Measurements from ENCODE around the gene SAPCD1.

The SAPCD1 gene

GRCh38 chr6:31736021-31736767, 26.3 kb upstream of the SAPCD1 start, which contains the start of gene CLIC1:
TSS of gene CLIC1 (minus strand) at chr6:31736530. CDS start at chr6:31736300, 230 bp downstream.
- Histone ChIP-seq H3K27me3 (ENCODE audit: low read depth) (no peaks in the 10 kb centered on the region), H3K9me3 (no peaks in the 10 kb centered on the region), H3K36me3 (replicated peaks) (peaks cover 40% of the 10 kb centered on the region), H3K4me3 (peak within 1 kb of the TSS; percentile 62), H3K4me1 (peaks cover 42% of the 10 kb centered on the region)
- in situ Hi-C loops (cut with MboI; ENCODE audit: low sequenced_read_pairs): loop anchor here (5.0 kb wide), 1 partner anchor 96 kb away; no protein-coding TSS in a partner anchor
- peak; percentile 82 to 90 for DNase-seq (ENCODE audit: low spot score in 2 of 2)

DNA sequence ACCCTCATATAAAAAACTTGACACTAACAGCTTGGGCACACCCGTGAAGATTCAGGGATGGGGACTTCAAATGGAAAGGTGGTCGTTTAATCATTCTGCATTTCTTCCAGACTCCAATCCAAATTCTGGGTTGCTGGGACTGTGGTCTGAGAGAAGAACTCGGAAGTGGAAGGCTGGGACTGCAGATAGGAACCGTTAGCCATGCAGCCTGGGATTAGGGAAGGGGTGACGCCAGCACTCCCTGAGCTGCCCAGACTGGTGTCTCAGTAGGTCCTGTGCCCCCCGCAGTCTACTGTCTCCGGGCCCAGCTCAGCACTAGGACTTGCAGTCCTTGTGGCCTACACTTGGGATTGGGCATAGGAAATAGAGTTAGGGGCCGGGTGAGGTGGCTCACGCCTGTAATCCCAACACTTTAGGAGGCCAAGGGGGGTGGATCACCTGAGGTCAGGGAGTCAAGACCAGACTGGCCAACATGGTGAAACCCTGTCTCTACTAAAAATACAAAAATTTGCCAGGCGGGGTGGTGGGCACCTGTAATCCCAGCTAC, 25.6 kb upstream of the SAPCD1 start:
- no peaks in the 10 kb centered on the region for H3K9me3 ChIP-seq
- peaks cover 42% of the 10 kb centered on the region for H3K4me1 ChIP-seq
- peaks cover 40% of the 10 kb centered on the region for H3K36me3 ChIP-seq (replicated peaks)
- in situ Hi-C loops (cut with MboI; ENCODE audit: low sequenced_read_pairs): loop anchor here (5.0 kb wide), 1 partner anchor 95 kb away; no protein-coding TSS in a partner anchor
- no peak for DNase-seq (ENCODE audit: low spot score in 2 of 2)
- H3K27me3 ChIP-seq (ENCODE audit: low read depth): no peaks in the 10 kb centered on the region
- peak overlapping the region; percentile 62 for H3K4me3 ChIP-seq

- in situ Hi-C loops (cut with MboI; ENCODE audit: low sequenced_read_pairs): loop anchor here (5.0 kb wide), 1 partner anchor 95 kb away; no protein-coding TSS in a partner anchor
- Histone ChIP-seq H3K9me3 (no peaks in the 10 kb centered on the region), H3K4me3 (no peak overlapping the region), H3K27me3 (ENCODE audit: low read depth) (no peaks in the 10 kb centered on the region), H3K36me3 (replicated peaks) (peaks cover 40% of the 10 kb centered on the region), H3K4me1 (peaks cover 42% of the 10 kb centered on the region)
- DNase-seq (ENCODE audit: low spot score in 2 of 2): peak; percentile 79 to 87
Measured at GRCh38 chr6:31737315-31737990, 25.0 kb upstream of the SAPCD1 start.

DNA sequence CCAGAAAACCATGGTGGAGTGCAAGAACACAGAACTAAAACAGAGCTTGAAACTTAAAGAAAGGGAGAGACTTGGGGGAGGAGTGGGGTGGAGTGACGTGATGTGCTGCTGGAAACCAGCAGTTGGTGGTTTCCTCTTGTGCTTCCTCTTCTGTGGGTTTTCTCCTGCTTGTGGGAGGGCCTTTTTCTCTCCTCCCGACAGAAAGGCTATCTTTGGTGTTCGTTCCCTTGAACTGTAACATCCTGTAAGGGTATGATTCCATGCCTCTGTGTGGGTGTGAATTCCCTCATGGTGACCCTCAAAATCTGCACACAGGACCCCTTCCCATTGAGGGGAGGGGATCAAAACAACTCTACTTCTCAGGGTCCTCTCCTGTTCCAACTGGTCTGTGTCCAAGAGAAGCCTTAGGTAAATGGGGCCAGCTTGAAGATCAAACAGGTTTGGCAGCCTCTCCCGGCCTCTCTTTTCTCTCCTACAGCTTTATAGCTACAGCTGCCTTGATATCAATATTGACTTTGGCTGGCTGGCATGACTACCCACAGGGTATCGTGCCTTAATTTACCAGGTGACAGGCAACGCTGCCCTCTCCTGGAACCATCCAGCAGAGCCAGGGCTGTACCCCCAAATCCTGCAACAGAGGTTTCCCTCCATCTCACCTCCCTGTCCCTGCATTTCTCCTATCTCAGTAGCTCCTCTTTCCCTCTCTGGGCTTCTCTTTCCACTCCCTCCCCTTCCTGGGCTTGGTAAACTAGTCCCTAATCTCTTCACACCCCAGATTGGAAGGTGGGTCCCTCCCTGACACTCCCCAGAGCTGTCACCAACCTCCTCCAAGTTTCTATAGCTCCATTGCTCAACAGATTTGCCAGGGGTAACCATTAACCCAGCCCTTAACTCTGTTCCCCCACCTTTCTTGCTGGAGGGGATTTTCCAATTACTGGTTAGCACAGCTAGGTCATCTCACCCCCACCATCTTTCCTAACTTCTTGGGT, 24.2 kb upstream of the SAPCD1 start:
- DNase-seq (ENCODE audit: low spot score in 2 of 2): peak; percentile 55 to 56

GRCh38 chr6:31739639-31740396, 22.6 kb upstream of the SAPCD1 start, which contains the start of gene MSH5:
TSS of gene MSH5 (plus strand) at chr6:31740005. CDS start at chr6:31740467, 462 bp downstream.
- in situ Hi-C loops (cut with MboI; ENCODE audit: low sequenced_read_pairs): loop anchor here (5.0 kb wide), 1 partner anchor 92 kb away; no protein-coding TSS in a partner anchor
- Histone ChIP-seq H3K9me3 (no peaks in the 10 kb centered on the region), H3K27me3 (ENCODE audit: low read depth) (no peaks in the 10 kb centered on the region), H3K4me3 (peak within 1 kb of the TSS; percentile 62), H3K4me1 (peaks cover 34% of the 10 kb centered on the region), H3K36me3 (replicated peaks) (peaks cover 39% of the 10 kb centered on the region)
- peak; percentile 99 to 100 for DNase-seq (ENCODE audit: low spot score in 2 of 2)

More for the DNA sequence above, 24.2 kb upstream of the SAPCD1 start:
- Histone ChIP-seq H3K36me3 (replicated peaks) (peaks cover 40% of the 10 kb centered on the region), H3K4me3 (no peak overlapping the region), H3K27me3 (ENCODE audit: low read depth) (no peaks in the 10 kb centered on the region), H3K4me1 (peaks cover 42% of the 10 kb centered on the region), H3K9me3 (no peaks in the 10 kb centered on the region)
- in situ Hi-C loops (cut with MboI; ENCODE audit: low sequenced_read_pairs): loop anchor here (5.0 kb wide), 1 partner anchor 94 kb away; no protein-coding TSS in a partner anchor

GRCh38 chr6:31740397-31741223, 21.8 kb upstream of the SAPCD1 start:
- DNase-seq (ENCODE audit: low spot score in 2 of 2): peak; percentile 19 to 59
- peak overlapping the region; percentile 62 for H3K4me3 ChIP-seq

DNA sequence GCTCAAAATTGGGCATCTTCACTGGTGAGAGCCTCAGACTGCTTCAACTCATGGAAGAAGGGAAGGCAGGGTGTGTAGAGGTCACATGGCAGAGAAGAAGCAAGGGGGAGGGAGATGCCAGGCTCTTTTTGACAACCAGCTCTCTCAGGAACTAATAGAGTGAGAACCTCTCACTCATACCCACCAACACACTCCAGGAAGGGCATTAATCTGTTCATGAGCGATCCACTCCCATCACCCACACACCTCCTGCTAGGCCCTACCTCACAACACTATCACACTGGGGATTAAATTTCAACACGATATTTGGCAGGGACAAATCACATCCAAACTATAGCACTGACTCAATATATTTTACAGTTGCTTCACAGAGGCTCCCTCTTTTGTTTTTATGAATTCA, 20.6 kb upstream of the SAPCD1 start:
- Histone ChIP-seq H3K4me1 (peaks cover 30% of the 10 kb centered on the region), H3K9me3 (no peaks in the 10 kb centered on the region), H3K4me3 (no peak overlapping the region), H3K27me3 (ENCODE audit: low read depth) (no peaks in the 10 kb centered on the region), H3K36me3 (replicated peaks) (peaks cover 52% of the 10 kb centered on the region)
- no peak for DNase-seq (ENCODE audit: low spot score in 2 of 2)
- in situ Hi-C loops (cut with MboI; ENCODE audit: low sequenced_read_pairs): no loop called here

More at GRCh38 chr6:31740397-31741223, 21.8 kb upstream of the SAPCD1 start:
- Histone ChIP-seq H3K9me3 (no peaks in the 10 kb centered on the region), H3K4me1 (peaks cover 34% of the 10 kb centered on the region), H3K36me3 (replicated peaks) (peaks cover 44% of the 10 kb centered on the region), H3K27me3 (ENCODE audit: low read depth) (no peaks in the 10 kb centered on the region)
- in situ Hi-C loops (cut with MboI; ENCODE audit: low sequenced_read_pairs): no loop called here

GRCh38 chr6:31742894-31743293, 19.6 kb upstream of the SAPCD1 start:
- Histone ChIP-seq H3K27me3 (ENCODE audit: low read depth) (no peaks in the 10 kb centered on the region), H3K4me3 (no peak overlapping the region), H3K9me3 (no peaks in the 10 kb centered on the region), H3K36me3 (replicated peaks) (peaks cover 63% of the 10 kb centered on the region), H3K4me1 (peaks cover 21% of the 10 kb centered on the region)
- DNase-seq (ENCODE audit: low spot score in 2 of 2): no peak
- in situ Hi-C loops (cut with MboI; ENCODE audit: low sequenced_read_pairs): no loop called here

DNA sequence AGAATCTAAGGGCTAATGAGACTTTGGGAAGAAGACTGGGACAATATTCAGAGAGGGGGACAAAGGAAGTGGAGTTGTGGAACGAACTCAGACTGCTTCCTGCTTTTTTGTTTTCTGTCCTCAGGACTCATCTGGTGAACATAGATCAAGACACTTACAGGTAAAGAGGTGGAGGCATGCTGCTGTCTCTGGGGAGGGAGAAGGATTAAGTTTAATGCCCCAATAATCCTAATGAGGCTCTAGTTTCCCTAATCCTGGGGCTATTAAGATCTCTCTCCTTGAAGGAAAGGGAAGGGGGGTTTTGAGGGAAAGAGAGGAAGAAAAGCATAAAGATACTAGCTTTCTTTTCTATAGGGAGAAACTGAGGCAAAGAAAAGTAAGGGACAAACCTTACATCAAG, 18.0 kb upstream of the SAPCD1 start:
- peaks cover 76% of the 10 kb centered on the region for H3K36me3 ChIP-seq (replicated peaks)
- no peaks in the 10 kb centered on the region for H3K9me3 ChIP-seq
- no peaks in the 10 kb centered on the region for H3K27me3 ChIP-seq (ENCODE audit: low read depth)
- peaks cover 5% of the 10 kb centered on the region for H3K4me1 ChIP-seq
- H3K4me3 ChIP-seq: no peak overlapping the region
- DNase-seq (ENCODE audit: low spot score in 2 of 2): no peak
- in situ Hi-C loops (cut with MboI; ENCODE audit: low sequenced_read_pairs): no loop called here

DNA sequence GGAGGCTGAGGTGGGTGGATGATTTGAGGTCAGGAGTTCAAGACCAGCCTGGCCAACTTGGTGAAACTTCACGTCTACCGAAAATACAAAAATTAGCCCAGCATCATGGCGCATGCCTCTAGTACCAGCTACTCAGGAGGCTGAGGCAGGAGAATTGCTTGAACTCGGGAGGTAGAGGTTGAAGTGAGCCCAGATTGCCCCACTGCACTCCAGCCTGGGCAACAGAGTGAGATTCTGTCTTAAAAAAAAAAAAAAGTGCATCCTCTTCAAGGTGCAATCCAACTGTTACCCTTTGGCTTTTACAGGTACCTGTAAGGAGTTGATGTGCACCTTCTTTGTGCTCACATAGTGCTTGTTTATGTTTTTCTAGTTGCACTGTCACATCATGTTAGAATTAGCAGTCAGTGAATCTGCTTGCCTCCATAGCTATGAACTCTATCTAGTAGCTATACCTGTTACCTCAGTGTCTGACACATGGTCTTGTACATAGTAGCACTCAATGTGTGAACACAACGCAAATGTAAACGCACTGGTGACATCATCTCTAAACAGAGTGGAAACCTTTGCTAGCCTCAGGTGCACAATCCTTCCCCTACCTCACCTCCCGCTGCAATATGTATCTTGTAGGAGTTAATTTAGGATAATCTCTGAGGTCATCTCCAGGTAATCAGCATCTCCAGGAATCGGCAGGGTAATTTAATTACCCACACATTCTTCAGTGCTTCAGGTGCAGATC, 13.0 kb upstream of the SAPCD1 start:
- no peak for DNase-seq (ENCODE audit: low spot score in 2 of 2)
- H3K4me1 ChIP-seq: no peaks in the 10 kb centered on the region
- peaks cover 58% of the 10 kb centered on the region for H3K36me3 ChIP-seq (replicated peaks)
- H3K4me3 ChIP-seq: no peak overlapping the region
- no peaks in the 10 kb centered on the region for H3K27me3 ChIP-seq (ENCODE audit: low read depth)
- H3K9me3 ChIP-seq: no peaks in the 10 kb centered on the region
- in situ Hi-C loops (cut with MboI; ENCODE audit: low sequenced_read_pairs): no loop called here

- Histone ChIP-seq H3K27me3 (ENCODE audit: low read depth) (no peaks in the 10 kb centered on the region), H3K4me1 (no peaks in the 10 kb centered on the region), H3K4me3 (no peak overlapping the region), H3K36me3 (replicated peaks) (peaks cover 50% of the 10 kb centered on the region), H3K9me3 (no peaks in the 10 kb centered on the region)
- in situ Hi-C loops (cut with MboI; ENCODE audit: low sequenced_read_pairs): no loop called here
- no peak for DNase-seq (ENCODE audit: low spot score in 2 of 2)
Measured at GRCh38 chr6:31750411-31751022, 11.9 kb upstream of the SAPCD1 start.
